Natural killer cell treated with Interleukin-12 subunit alpha and Interleukin-12 subunit beta and Interleukin-15 and Interleukin-18, amount 100 ng/mL, for 72 hours (primary cell): ENCODE measurements around the gene ZNF329. TPM values are rescaled to one million over a fixed set of nuclear protein-coding genes. Genes with fewer than 3 reads are reported as not detected.

Experiments
- ATAC-seq, 2 donors: fragments of 150-1000 bp; cut with Tn5 transposase in 1 of 2; sonication (Bioruptor Pico), chemical (Tn5 transposase) in 1 of 2; 2 replicates each; pipeline ENCODE4 v1.10.0; 2021
- DNase-seq: peaks from one replicate; pipeline ENCODE4 v3.0.0; 2022; ENCODE audit warnings: low spot score
- H3K27ac Mint-ChIP-seq, 2 donors: 1 replicate in 1 of 2; 2 replicates in 1 of 2; pipeline ENCODE4 v1.8.0; 2022; ENCODE audit warnings: mixed read lengths in 2 of 2, mild to moderate bottlenecking in 1 of 2, moderate library complexity in 1 of 2
- H3K27me3 Mint-ChIP-seq, 2 donors: 1 replicate in 1 of 2; 2 replicates in 1 of 2; pipeline ENCODE4 v1.8.0; 2022; ENCODE audit warnings: mixed read lengths in 2 of 2
- H3K36me3 Mint-ChIP-seq: one replicate; pipeline ENCODE4 v1.8.0; 2022; ENCODE audit warnings: mixed read lengths
- H3K4me1 Mint-ChIP-seq, 2 donors: 1 replicate in 1 of 2; 2 replicates in 1 of 2; pipeline ENCODE4 v1.8.0; 2022; ENCODE audit warnings: low read depth in 2 of 2, mixed read lengths in 2 of 2, mild to moderate bottlenecking in 1 of 2
- H3K4me3 Mint-ChIP-seq: one replicate; pipeline ENCODE4 v1.8.0; 2022; ENCODE audit warnings: mixed read lengths
- H3K9me3 Mint-ChIP-seq: 2 replicates; pipeline ENCODE4 v1.8.0; 2022; ENCODE audit warnings: mixed read lengths
- total RNA-seq, 2 donors: library from RNA; stranded (reverse); gene quantifications; one replicate each; pipeline ENCODE4 v1.2.3, GENCODE V29; 2022

The ZNF329 gene
- total RNA-seq = 1 to 10 TPM; 2.7 to 7.3 TPM

GRCh38 chr19:58150328-58150921, at the start of gene ZNF329:
ZNF329 (minus strand) TSS chr19:58150789; CDS start chr19:58129503, 21,286 bp downstream.
- no peaks in the 10 kb centered on the region for H3K27me3 Mint-ChIP-seq
- peaks cover 12 to 20% of the 10 kb centered on the region in 2 donors for H3K4me1 Mint-ChIP-seq
- peak; percentile 81 to 85 for ATAC-seq
- peak within 1 kb of the TSS; percentile 80 for H3K4me3 Mint-ChIP-seq
- peak; percentile 94 for DNase-seq
- peak within 1 kb of the TSS; percentile 20 to 89 for H3K27ac Mint-ChIP-seq
- peaks cover 4% of the 10 kb centered on the region for H3K9me3 Mint-ChIP-seq
- H3K36me3 Mint-ChIP-seq = peaks cover 27% of the 10 kb centered on the region

- Mint-ChIP-seq H3K4me1 (peaks cover 0 to 8% of the 10 kb centered on the region in 2 donors), H3K4me3 (no peak overlapping the region), H3K36me3 (peaks cover 81% of the 10 kb centered on the region), H3K27me3 (no peaks in the 10 kb centered on the region), H3K9me3 (peaks cover 29% of the 10 kb centered on the region), H3K27ac (no peak overlapping the region)
- DNase-seq (no peak), ATAC-seq (no peak)
These were observed 46.5 kb upstream of the ZNF329 start for GRCh38 chr19:58196901-58197616.

GRCh38 chr19:58183817-58184215, 33.2 kb upstream of the ZNF329 start:
- Mint-ChIP-seq H3K27me3 (no peaks in the 10 kb centered on the region), H3K27ac (peak overlapping the region; percentile 99 to 100), H3K4me3 (peak overlapping the region; percentile 99), H3K4me1 (peaks cover 20 to 22% of the 10 kb centered on the region in 2 donors), H3K36me3 (peaks cover 57% of the 10 kb centered on the region), H3K9me3 (peaks cover 14% of the 10 kb centered on the region)
- DNase-seq (no peak), ATAC-seq (no peak)

- no peaks in the 10 kb centered on the region for H3K27me3 Mint-ChIP-seq
- peaks cover 14% of the 10 kb centered on the region for H3K9me3 Mint-ChIP-seq
- H3K27ac Mint-ChIP-seq = peak within 1 kb of the TSS; percentile 99 to 100
- ATAC-seq (peak; percentile 94 to 95), DNase-seq (peak; percentile 97)
- H3K4me3 Mint-ChIP-seq = peak within 1 kb of the TSS; percentile 99
- H3K4me1 Mint-ChIP-seq = peaks cover 20 to 22% of the 10 kb centered on the region in 2 donors
- H3K36me3 Mint-ChIP-seq = peaks cover 54% of the 10 kb centered on the region
These were observed 32.6 kb upstream of the ZNF329 start, which contains the start of gene ZNF274 for GRCh38 chr19:58182989-58183816. ZNF274 (plus strand) TSS chr19:58183061; CDS start chr19:58183966, 905 bp downstream.

- peaks cover 20 to 22% of the 10 kb centered on the region in 2 donors for H3K4me1 Mint-ChIP-seq
- peak overlapping the region; percentile 99 to 100 for H3K27ac Mint-ChIP-seq
- peaks cover 18% of the 10 kb centered on the region for H3K9me3 Mint-ChIP-seq
- ATAC-seq (peak in 1 of 2 donors; percentile 91), DNase-seq (peak; percentile 93)
- H3K36me3 Mint-ChIP-seq = peaks cover 54% of the 10 kb centered on the region
- H3K4me3 Mint-ChIP-seq = peak overlapping the region; percentile 99
- H3K27me3 Mint-ChIP-seq = no peaks in the 10 kb centered on the region
These were observed 32.0 kb upstream of the ZNF329 start for GRCh38 chr19:58182577-58182988.

- Mint-ChIP-seq H3K4me3 (peak overlapping the region; percentile 99), H3K36me3 (peaks cover 54% of the 10 kb centered on the region), H3K9me3 (peaks cover 18% of the 10 kb centered on the region), H3K27me3 (no peaks in the 10 kb centered on the region), H3K4me1 (peaks cover 20 to 22% of the 10 kb centered on the region in 2 donors), H3K27ac (peak overlapping the region; percentile 99 to 100)
- DNase-seq = no peak
- no peak for ATAC-seq
These were observed 31.4 kb upstream of the ZNF329 start for GRCh38 chr19:58181902-58182576.

- H3K4me3 Mint-ChIP-seq = no peak overlapping the region
- H3K27ac Mint-ChIP-seq = no peak overlapping the region
- no peaks in the 10 kb centered on the region for H3K27me3 Mint-ChIP-seq
- H3K9me3 Mint-ChIP-seq = peaks cover 19% of the 10 kb centered on the region
- H3K36me3 Mint-ChIP-seq = peaks cover 46% of the 10 kb centered on the region
- H3K4me1 Mint-ChIP-seq = no peaks in the 10 kb centered on the region
- DNase-seq (no peak), ATAC-seq (no peak)
These were observed 20.3 kb upstream of the ZNF329 start for GRCh38 chr19:58170860-58171259.

GRCh38 chr19:58166708-58167280, 16.2 kb upstream of the ZNF329 start:
- no peak overlapping the region for H3K4me3 Mint-ChIP-seq
- H3K27me3 Mint-ChIP-seq = peaks cover 0 to 5% of the 10 kb centered on the region in 2 donors
- ATAC-seq = no peak
- peaks cover 54% of the 10 kb centered on the region for H3K36me3 Mint-ChIP-seq
- H3K9me3 Mint-ChIP-seq = peaks cover 20% of the 10 kb centered on the region
- no peaks in the 10 kb centered on the region for H3K4me1 Mint-ChIP-seq
- no peak overlapping the region for H3K27ac Mint-ChIP-seq
- no peak for DNase-seq

- Mint-ChIP-seq H3K9me3 (peaks cover 20% of the 10 kb centered on the region), H3K36me3 (peaks cover 57% of the 10 kb centered on the region), H3K27ac (no peak overlapping the region), H3K4me3 (no peak overlapping the region), H3K27me3 (peaks cover 0 to 5% of the 10 kb centered on the region in 2 donors), H3K4me1 (no peaks in the 10 kb centered on the region)
- DNase-seq (no peak), ATAC-seq (no peak)
These were observed 15.7 kb upstream of the ZNF329 start for GRCh38 chr19:58166268-58166667.

- no peaks in the 10 kb centered on the region for H3K27me3 Mint-ChIP-seq
- no peak for DNase-seq
- no peak overlapping the region for H3K4me3 Mint-ChIP-seq
- peaks cover 3% of the 10 kb centered on the region for H3K9me3 Mint-ChIP-seq
- peaks cover 0 to 8% of the 10 kb centered on the region in 2 donors for H3K4me1 Mint-ChIP-seq
- H3K27ac Mint-ChIP-seq = no peak overlapping the region
- H3K36me3 Mint-ChIP-seq = peaks cover 15% of the 10 kb centered on the region
- no peak for ATAC-seq
These were observed 6.6 kb upstream of the ZNF329 start for GRCh38 chr19:58157045-58157728.

GRCh38 chr19:58154679-58155648, 4.4 kb upstream of the ZNF329 start:
- H3K36me3 Mint-ChIP-seq = peaks cover 18% of the 10 kb centered on the region
- H3K27me3 Mint-ChIP-seq = no peaks in the 10 kb centered on the region
- peaks cover 3 to 14% of the 10 kb centered on the region in 2 donors for H3K4me1 Mint-ChIP-seq
- H3K4me3 Mint-ChIP-seq = peak overlapping the region; percentile 76
- ATAC-seq = peak; percentile 93
- H3K27ac Mint-ChIP-seq = peak overlapping the region in 1 of 2 donors; percentile 31
- DNase-seq = peak; percentile 96
- H3K9me3 Mint-ChIP-seq = peaks cover 3% of the 10 kb centered on the region

GRCh38 chr19:58154287-58154678, 3.7 kb upstream of the ZNF329 start:
- peaks cover 6% of the 10 kb centered on the region for H3K9me3 Mint-ChIP-seq
- peak overlapping the region; percentile 76 for H3K4me3 Mint-ChIP-seq
- H3K36me3 Mint-ChIP-seq = peaks cover 23% of the 10 kb centered on the region
- H3K27ac Mint-ChIP-seq = no peak overlapping the region
- ATAC-seq = no peak
- DNase-seq = no peak
- peaks cover 10 to 21% of the 10 kb centered on the region in 2 donors for H3K4me1 Mint-ChIP-seq
- H3K27me3 Mint-ChIP-seq = no peaks in the 10 kb centered on the region
